WTC11 (cell line): ENCODE results near the gene AP1S1.

Source experiments
- FOXP1 ChIP-seq: sonication (generic); formaldehyde crosslinking; IDR thresholded peaks from 2 replicates; pipeline ENCODE4 v1.8.0; 2022; ENCODE audit warnings: missing genetic modification reagents, mild to moderate bottlenecking, moderate library complexity, borderline replicate concordance
- ZBTB21 ChIP-seq: sonication (generic); formaldehyde crosslinking; IDR thresholded peaks from 2 replicates; pipeline ENCODE4 v1.8.1; 2023; ENCODE audit warnings: mild to moderate bottlenecking, missing genetic modification reagents, borderline replicate concordance
- TF ChIP-seq, protein P1 (sequence below): fragments of 200-600 bp; IDR thresholded peaks from 2 replicates; pipeline ENCODE4 v1.8.0; 2022; ENCODE audit warnings: antibody characterized with exemption
- TF ChIP-seq, protein P2 (sequence below): sonication (generic); formaldehyde crosslinking; conservative IDR thresholded peaks from 2 replicates; pipeline ENCODE4 v1.8.1; 2023; ENCODE audit warnings: mild to moderate bottlenecking, low read depth, missing genetic modification reagents, moderate library complexity
- TF ChIP-seq, protein P3 (sequence below): sonication (generic); formaldehyde crosslinking; IDR thresholded peaks from 2 replicates; pipeline ENCODE4 v1.8.1; 2023; ENCODE audit warnings: mild to moderate bottlenecking, missing genetic modification reagents

DNA sequence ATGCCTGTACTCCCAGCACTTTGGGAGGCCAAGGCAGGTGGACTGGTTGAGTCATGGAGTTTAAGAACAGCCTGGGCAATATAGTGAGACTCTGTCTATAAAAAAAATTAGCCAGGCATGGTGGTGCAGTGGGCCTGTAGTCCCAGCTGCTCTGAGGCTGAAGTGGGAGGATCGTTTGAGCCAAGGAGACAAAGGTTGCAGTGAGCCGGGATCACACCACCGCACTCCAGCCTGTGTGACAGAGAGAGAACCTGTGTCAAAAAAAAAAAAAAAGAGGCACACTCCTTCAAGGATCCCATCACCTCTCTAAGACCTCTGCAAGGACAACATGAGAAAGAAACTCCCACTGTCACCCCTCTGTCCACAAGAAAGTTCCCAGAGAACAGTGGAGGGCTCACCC lies 21.4 kb downstream of the AP1S1 start:
- TF ChIP-seq, protein P1, sequence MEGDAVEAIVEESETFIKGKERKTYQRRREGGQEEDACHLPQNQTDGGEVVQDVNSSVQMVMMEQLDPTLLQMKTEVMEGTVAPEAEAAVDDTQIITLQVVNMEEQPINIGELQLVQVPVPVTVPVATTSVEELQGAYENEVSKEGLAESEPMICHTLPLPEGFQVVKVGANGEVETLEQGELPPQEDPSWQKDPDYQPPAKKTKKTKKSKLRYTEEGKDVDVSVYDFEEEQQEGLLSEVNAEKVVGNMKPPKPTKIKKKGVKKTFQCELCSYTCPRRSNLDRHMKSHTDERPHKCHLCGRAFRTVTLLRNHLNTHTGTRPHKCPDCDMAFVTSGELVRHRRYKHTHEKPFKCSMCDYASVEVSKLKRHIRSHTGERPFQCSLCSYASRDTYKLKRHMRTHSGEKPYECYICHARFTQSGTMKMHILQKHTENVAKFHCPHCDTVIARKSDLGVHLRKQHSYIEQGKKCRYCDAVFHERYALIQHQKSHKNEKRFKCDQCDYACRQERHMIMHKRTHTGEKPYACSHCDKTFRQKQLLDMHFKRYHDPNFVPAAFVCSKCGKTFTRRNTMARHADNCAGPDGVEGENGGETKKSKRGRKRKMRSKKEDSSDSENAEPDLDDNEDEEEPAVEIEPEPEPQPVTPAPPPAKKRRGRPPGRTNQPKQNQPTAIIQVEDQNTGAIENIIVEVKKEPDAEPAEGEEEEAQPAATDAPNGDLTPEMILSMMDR: no peak
- TF ChIP-seq, protein P2, sequence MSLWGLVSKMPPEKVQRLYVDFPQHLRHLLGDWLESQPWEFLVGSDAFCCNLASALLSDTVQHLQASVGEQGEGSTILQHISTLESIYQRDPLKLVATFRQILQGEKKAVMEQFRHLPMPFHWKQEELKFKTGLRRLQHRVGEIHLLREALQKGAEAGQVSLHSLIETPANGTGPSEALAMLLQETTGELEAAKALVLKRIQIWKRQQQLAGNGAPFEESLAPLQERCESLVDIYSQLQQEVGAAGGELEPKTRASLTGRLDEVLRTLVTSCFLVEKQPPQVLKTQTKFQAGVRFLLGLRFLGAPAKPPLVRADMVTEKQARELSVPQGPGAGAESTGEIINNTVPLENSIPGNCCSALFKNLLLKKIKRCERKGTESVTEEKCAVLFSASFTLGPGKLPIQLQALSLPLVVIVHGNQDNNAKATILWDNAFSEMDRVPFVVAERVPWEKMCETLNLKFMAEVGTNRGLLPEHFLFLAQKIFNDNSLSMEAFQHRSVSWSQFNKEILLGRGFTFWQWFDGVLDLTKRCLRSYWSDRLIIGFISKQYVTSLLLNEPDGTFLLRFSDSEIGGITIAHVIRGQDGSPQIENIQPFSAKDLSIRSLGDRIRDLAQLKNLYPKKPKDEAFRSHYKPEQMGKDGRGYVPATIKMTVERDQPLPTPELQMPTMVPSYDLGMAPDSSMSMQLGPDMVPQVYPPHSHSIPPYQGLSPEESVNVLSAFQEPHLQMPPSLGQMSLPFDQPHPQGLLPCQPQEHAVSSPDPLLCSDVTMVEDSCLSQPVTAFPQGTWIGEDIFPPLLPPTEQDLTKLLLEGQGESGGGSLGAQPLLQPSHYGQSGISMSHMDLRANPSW: no peak
- TF ChIP-seq, protein P3, sequence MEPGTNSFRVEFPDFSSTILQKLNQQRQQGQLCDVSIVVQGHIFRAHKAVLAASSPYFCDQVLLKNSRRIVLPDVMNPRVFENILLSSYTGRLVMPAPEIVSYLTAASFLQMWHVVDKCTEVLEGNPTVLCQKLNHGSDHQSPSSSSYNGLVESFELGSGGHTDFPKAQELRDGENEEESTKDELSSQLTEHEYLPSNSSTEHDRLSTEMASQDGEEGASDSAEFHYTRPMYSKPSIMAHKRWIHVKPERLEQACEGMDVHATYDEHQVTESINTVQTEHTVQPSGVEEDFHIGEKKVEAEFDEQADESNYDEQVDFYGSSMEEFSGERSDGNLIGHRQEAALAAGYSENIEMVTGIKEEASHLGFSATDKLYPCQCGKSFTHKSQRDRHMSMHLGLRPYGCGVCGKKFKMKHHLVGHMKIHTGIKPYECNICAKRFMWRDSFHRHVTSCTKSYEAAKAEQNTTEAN (CRISPR knock-in tag): no peak
- TF ChIP-seq FOXP1: no peak
- no peak for TF ChIP-seq ZBTB21
